BJ (cell line): ENCODE measurements around the gene MAP2K7. TPM values are rescaled to one million over a fixed set of nuclear protein-coding genes. Genes with fewer than 3 reads are reported as not detected.
A peak's percentile ranks its signal among the peaks of the same experiment; 100 is the strongest.

Experiments
- CTCF ChIA-PET: fragments of 350-600 bp; formaldehyde crosslinking; extraction: SDS; loops from one replicate; lab custom pipeline; 2021; ENCODE audit warnings: antibody characterized with exemption, inconsistent platforms; lab: Yijun Ruan, JAX
- POLR2A ChIA-PET: fragments of 300-600 bp; sonication (Branson Sonifier 250); formaldehyde crosslinking; extraction: SDS; loops from one replicate; lab custom pipeline; 2021; ENCODE audit warnings: antibody characterized with exemption; lab: Charles Lee
- DNase-seq: peaks from one replicate; pipeline ENCODE4 v3.0.0-alpha.2; 2011; ENCODE audit warnings: low read depth
- H3K27me3 ChIP-seq: 2 replicates; pipeline ENCODE4 v1.6.0; 2011; ENCODE audit warnings: low read length; ENCODE audit not compliant: control insufficient read depth, insufficient read depth
- H3K36me3 ChIP-seq: 2 replicates; pipeline ENCODE4 v1.5.1; 2011; ENCODE audit warnings: low read length; ENCODE audit not compliant: control insufficient read depth, insufficient read depth
- H3K4me3 ChIP-seq: 2 replicates; pipeline ENCODE4 v1.5.1; 2011; ENCODE audit warnings: low read depth, mild to moderate bottlenecking, control low read depth, low read length
- CTCF ChIP-seq: IDR thresholded peaks from 2 replicates; pipeline ENCODE4 v1.5.1; 2011; ENCODE audit warnings: low read depth, mild to moderate bottlenecking, control low read depth, inconsistent platforms, low read length, moderate library complexity; ENCODE audit not compliant: insufficient read depth
- polyA plus RNA-seq: library from polyadenylated mRNA; depleted of rRNA; stranded (reverse); fragments of >200 nt; gene quantifications from 2 replicates; pipeline ENCODE4 v1.2.3, GENCODE V29; 2011

The MAP2K7 gene
- polyA plus RNA-seq, 1 experiment, result 8.0 TPM

DNA sequence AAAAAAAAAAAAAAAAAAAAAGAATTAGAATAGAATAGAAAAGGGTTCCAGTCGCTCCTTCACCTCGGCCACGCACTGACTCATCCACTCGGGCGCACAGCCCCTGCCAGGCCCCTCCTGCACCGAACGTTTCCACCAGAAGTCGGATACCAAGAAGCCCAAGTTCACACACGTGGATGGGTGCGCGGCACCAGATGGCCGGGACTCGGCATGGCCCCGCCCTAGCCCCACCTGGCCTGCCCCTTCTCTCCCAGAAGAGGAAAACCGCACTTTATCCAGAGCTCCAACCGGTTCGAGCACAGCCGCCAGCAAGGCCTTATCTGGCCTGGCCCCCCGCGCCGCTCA, 35.4 kb upstream of the MAP2K7 start:
- TF ChIP-seq CTCF, result no peak
- ChIA-PET POLR2A (interaction anchor here (1.3 kb wide), 1 partner anchor 75 kb away, joined by 3 read pairs; the partner anchor contains the start of gene TIMM44), CTCF (interaction anchor here (0.6 to 2.2 kb wide), 22 partner anchors 9 to 543 kb away, joined by 3 to 24 read pairs (median 6); partner anchors contain the start of gene SNAPC2)
- Histone ChIP-seq H3K27me3 (peaks cover 7% of the 10 kb centered on the region; the same call in 1 of the 2 replicates), H3K36me3 (no peaks in the 10 kb centered on the region; the same call in 1 of the 2 replicates), H3K4me3 (no peak overlapping the region; the same call in 1 of the 2 replicates)
- no peak for DNase-seq

GRCh38 chr19:7868671-7869452, 34.8 kb upstream of the MAP2K7 start:
- 0 out of 2 replicates have a peak, but pooled peaks have one; percentile 11 for TF ChIP-seq CTCF
- no peaks in the 10 kb centered on the region; the same call in 1 of the 2 replicates for H3K36me3 ChIP-seq
- H3K27me3 ChIP-seq, result peaks cover 10% of the 10 kb centered on the region
- no peak for DNase-seq
- peak overlapping the region; percentile 51 for H3K4me3 ChIP-seq
- CTCF ChIA-PET, result interaction anchor here (0.6 to 2.2 kb wide), 28 partner anchors 9 to 1774 kb away, joined by 3 to 24 read pairs (median 5); partner anchors contain the start of gene SNAPC2
- POLR2A ChIA-PET, result interaction anchor here (1.1 to 1.3 kb wide), 3 partner anchors 19 to 75 kb away, joined by 3 to 4 read pairs (median 3); partner anchors contain the start of genes LRRC8E, MAP2K7 and TIMM44

DNA sequence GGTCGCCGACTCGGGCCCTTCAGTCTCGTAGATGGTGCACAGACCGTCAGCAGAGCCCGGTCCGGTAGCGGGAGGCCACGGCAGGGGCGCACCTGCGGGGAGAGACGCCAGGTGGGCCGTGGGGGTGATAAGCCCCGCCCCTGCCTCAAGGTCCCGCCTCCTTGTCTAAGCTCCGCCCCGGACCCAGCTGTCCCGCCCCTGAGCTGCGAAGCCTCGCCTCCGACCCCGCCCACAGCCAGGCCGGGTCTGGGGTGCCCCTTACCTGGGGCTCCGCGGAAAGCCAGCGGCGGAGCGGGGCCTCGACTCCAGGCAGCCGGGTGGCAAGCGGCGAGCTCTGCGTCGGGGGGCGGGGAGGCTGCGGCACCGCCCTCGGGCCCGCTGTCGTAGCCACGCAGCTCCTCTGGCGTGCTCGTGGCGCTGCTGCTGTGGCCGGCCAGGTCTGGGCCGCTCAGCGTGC, 34.2 kb upstream of the MAP2K7 start:
- Histone ChIP-seq H3K4me3 (peak overlapping the region; percentile 51), H3K36me3 (no peaks in the 10 kb centered on the region), H3K27me3 (peaks cover 14% of the 10 kb centered on the region)
- no peak for DNase-seq
- ChIA-PET CTCF (interaction anchor here (0.6 to 2.2 kb wide), 25 partner anchors 8 to 1773 kb away, joined by 3 to 24 read pairs (median 5); partner anchors contain the start of gene SNAPC2), POLR2A (interaction anchor here (1.1 to 1.3 kb wide), 3 partner anchors 19 to 74 kb away, joined by 3 to 4 read pairs (median 3); partner anchors contain the start of genes LRRC8E, MAP2K7 and TIMM44)
- peak; percentile 0; the same call in 1 of the 2 replicates for TF ChIP-seq CTCF

DNA sequence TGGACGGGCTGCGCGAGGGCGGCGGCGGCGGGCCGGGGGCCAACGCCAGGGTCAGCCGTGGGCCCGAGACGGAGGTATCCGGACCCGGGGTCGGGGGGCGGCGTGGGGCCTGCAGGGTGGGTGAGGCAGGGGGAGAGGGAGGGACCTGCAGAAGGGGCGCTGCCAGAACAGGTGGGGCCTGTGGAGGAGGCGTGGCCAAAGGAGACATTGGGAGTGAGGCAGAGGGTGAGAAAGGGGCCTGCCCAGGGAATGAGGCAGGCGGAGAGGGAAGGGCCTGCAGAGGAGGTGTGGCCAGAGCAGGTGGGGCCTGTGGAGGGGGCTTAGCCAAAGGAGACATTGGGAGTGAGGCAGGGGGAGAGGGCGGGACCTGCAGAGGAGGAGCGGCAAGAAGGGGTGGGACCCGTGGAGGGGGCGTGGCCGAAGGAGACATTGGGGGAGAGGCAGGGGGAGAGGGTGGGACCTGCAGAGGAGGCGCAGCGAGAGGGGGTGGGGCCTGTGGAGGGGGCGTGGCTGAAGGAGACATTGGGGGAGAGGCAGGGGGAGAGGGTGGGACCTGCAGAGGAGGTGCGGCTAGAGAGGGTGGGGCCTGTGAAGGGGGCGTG, 33.7 kb upstream of the MAP2K7 start:
- peak overlapping the region; percentile 51 for H3K4me3 ChIP-seq
- no peak for TF ChIP-seq CTCF
- DNase-seq, result no peak
- ChIA-PET CTCF (interaction anchor here (0.7 to 2.2 kb wide), 16 partner anchors 9 to 70 kb away, joined by 3 to 24 read pairs (median 6); partner anchors contain the start of gene SNAPC2), POLR2A (interaction anchor here (1.1 to 1.3 kb wide), 2 partner anchors 18 to 34 kb away, joined by 3 to 4 read pairs; partner anchors contain the start of genes LRRC8E and MAP2K7)
- H3K27me3 ChIP-seq, result peaks cover 18% of the 10 kb centered on the region
- H3K36me3 ChIP-seq, result no peaks in the 10 kb centered on the region
